H1 (cell line): ENCODE data around the gene FRMD3. TPM values are rescaled to one million over a fixed set of nuclear protein-coding genes. Genes with fewer than 3 reads are reported as not detected.

ENCODE experiments used
- CTCF ChIA-PET: fragments of 300-600 bp; sonication (Branson Sonifier 250); formaldehyde crosslinking; loops from one replicate; lab custom pipeline; 2021; ENCODE audit not compliant: partially characterized antibody; lab: Charles Lee
- POLR2A ChIA-PET: fragments of 300-600 bp; sonication (Branson Sonifier 250); formaldehyde crosslinking; loops from one replicate; lab custom pipeline; 2021; ENCODE audit warnings: inconsistent platforms; ENCODE audit not compliant: partially characterized antibody; lab: Charles Lee
- DNase-seq, 2 experiments: peaks; one replicate each; pipeline versions ENCODE4 v3.0.0 to v3.0.0-alpha.2; 2010 to 2022; ENCODE audit warnings: low spot score in 2 of 2, low read depth in 1 of 2, mixed read lengths in 1 of 2
- FAIRE-seq: peaks from 2 replicates; lab custom pipeline; 2011; peaks lifted over from hg19 to GRCh38; lab: Jason Lieb, UNC
- H2AFZ ChIP-seq: 2 replicates; pipeline ENCODE4 v1.8.1; 2012; ENCODE audit warnings: low read length, inconsistent platforms
- H2AK5ac ChIP-seq: 2 replicates; pipeline ENCODE4 v1.6.1; 2013; ENCODE audit warnings: low read depth, low read length
- H2BK120ac ChIP-seq: replicated peaks from 2 replicates; pipeline ENCODE3; 2013; ENCODE audit warnings: low read depth, low read length, inconsistent platforms
- H2BK12ac ChIP-seq: 2 replicates; pipeline ENCODE4 v1.6.1; 2013; ENCODE audit warnings: low read depth, low read length
- H2BK15ac ChIP-seq: 2 replicates; pipeline ENCODE4 v1.6.1; 2013; ENCODE audit warnings: low read length
- H2BK20ac ChIP-seq: 2 replicates; pipeline ENCODE4 v1.6.1; 2013; ENCODE audit warnings: low read length
- H2BK5ac ChIP-seq: 2 replicates; pipeline ENCODE4 v1.6.1; 2013; ENCODE audit warnings: low read depth, low read length
- H3K14ac ChIP-seq: 2 replicates; pipeline ENCODE4 v1.6.1; 2013; ENCODE audit warnings: inconsistent platforms; ENCODE audit not compliant: insufficient read length
- H3K18ac ChIP-seq: 2 replicates; pipeline ENCODE4 v1.6.1; 2013; ENCODE audit warnings: low read length; ENCODE audit errors: extremely low read depth
- H3K23ac ChIP-seq: 2 replicates; pipeline ENCODE4 v1.6.1; 2013; ENCODE audit warnings: inconsistent platforms; ENCODE audit not compliant: insufficient read length
- H3K23me2 ChIP-seq: 2 replicates; pipeline ENCODE4 v1.6.1; 2013; ENCODE audit warnings: low read depth, low read length
- H3K27ac ChIP-seq: 2 replicates; pipeline ENCODE4 v1.6.1; 2011; ENCODE audit warnings: low read depth, low read length, inconsistent platforms
- H3K27me3 ChIP-seq, 4 experiments: replicated peaks in 1 of 4; 1 replicate in 1 of 4; 2 replicates in 3 of 4; pipeline versions ENCODE4 v1.6.1 to v1.8.1; 2011 to 2013; ENCODE audit warnings: low read length in 3 of 4, mild to moderate bottlenecking in 3 of 4, inconsistent platforms in 2 of 4, mixed read lengths in 2 of 4, moderate library complexity in 1 of 4; ENCODE audit not compliant: control insufficient read depth in 3 of 4, insufficient read depth in 3 of 4; ENCODE audit errors: extremely low read depth in 1 of 4
- H3K36me3 ChIP-seq, 4 experiments: 2 replicates each; pipeline versions ENCODE4 v1.6.1 to v1.8.1; 2011 to 2013; ENCODE audit warnings: mild to moderate bottlenecking in 4 of 4, low read length in 3 of 4, moderate library complexity in 2 of 4, control low read depth in 1 of 4, inconsistent platforms in 1 of 4; ENCODE audit not compliant: insufficient read depth in 4 of 4, control insufficient read depth in 2 of 4
- H3K4ac ChIP-seq: replicated peaks from 2 replicates; pipeline ENCODE3; 2013; ENCODE audit warnings: low read length, low read depth, mixed read lengths, inconsistent platforms; ENCODE audit not compliant: insufficient read length
- H3K4me1 ChIP-seq, 4 experiments: replicated peaks in 1 of 4; 1 replicate in 1 of 4; 2 replicates in 3 of 4; pipeline versions ENCODE4 v1.6.1 to v1.8.1; 2011 to 2013; ENCODE audit warnings: low read length in 3 of 4, inconsistent platforms in 2 of 4, mixed read lengths in 1 of 4; ENCODE audit not compliant: insufficient read depth in 4 of 4, control insufficient read depth in 3 of 4
- H3K4me2 ChIP-seq, 2 experiments: 2 replicates each; pipeline versions ENCODE4 v1.6.1 to v1.8.1; 2011 to 2013; ENCODE audit warnings: low read depth in 2 of 2, low read length in 2 of 2, control low read depth in 1 of 2, inconsistent platforms in 1 of 2, mild to moderate bottlenecking in 1 of 2; ENCODE audit not compliant: insufficient read depth in 1 of 2
- H3K4me3 ChIP-seq, 4 experiments: fragments of 200-600, 300-600 bp in 1 of 4; sonication (generic), shearing (Covaris generic), sonication (Bioruptor Twin) in 1 of 4; 2 replicates each; pipeline versions ENCODE4 v1.5.1 to v1.8.1; 2011 to 2016; ENCODE audit warnings: low read length in 4 of 4, low read depth in 3 of 4, control low read depth in 2 of 4, inconsistent platforms in 2 of 4, mild to moderate bottlenecking in 2 of 4, mixed read lengths in 1 of 4, moderate library complexity in 1 of 4; ENCODE audit not compliant: insufficient read depth in 2 of 4; ENCODE audit errors: extremely low read depth in 1 of 4
- H3K56ac ChIP-seq: replicated peaks from 2 replicates; pipeline ENCODE3; 2013; ENCODE audit warnings: low read depth, mild to moderate bottlenecking, mixed read lengths, low read length, inconsistent platforms; ENCODE audit not compliant: insufficient read length
- H3K79me1 ChIP-seq: 2 replicates; pipeline ENCODE4 v1.6.1; 2013; ENCODE audit warnings: low read depth, low read length, control low read depth
- H3K79me2 ChIP-seq, 2 experiments: 2 replicates each; pipeline versions ENCODE4 v1.6.1 to v1.8.1; 2012 to 2013; ENCODE audit warnings: low read length in 2 of 2, mild to moderate bottlenecking in 2 of 2, inconsistent platforms in 1 of 2; ENCODE audit not compliant: insufficient read depth in 2 of 2, control insufficient read depth in 1 of 2
- H3K9ac ChIP-seq, 4 experiments: replicated peaks in 1 of 4; 1 replicate in 1 of 4; 2 replicates in 3 of 4; pipeline versions ENCODE4 v1.6.1 to v1.8.1; 2011 to 2013; ENCODE audit warnings: low read depth in 3 of 4, low read length in 3 of 4, control low read depth in 2 of 4, mild to moderate bottlenecking in 2 of 4, moderate library complexity in 2 of 4, inconsistent platforms in 1 of 4; ENCODE audit errors: extremely low read depth in 1 of 4
- H3K9me3 ChIP-seq, 2 experiments: 2 replicates each; pipeline versions ENCODE4 v1.6.1 to v1.8.1; 2012 to 2013; ENCODE audit warnings: mild to moderate bottlenecking in 2 of 2, moderate library complexity in 2 of 2, control low read depth in 1 of 2, inconsistent platforms in 1 of 2, low read depth in 1 of 2, low read length in 1 of 2, mixed read lengths in 1 of 2; ENCODE audit not compliant: insufficient read depth in 2 of 2
- H4K20me1 ChIP-seq, 2 experiments: replicated peaks in 1 of 2; 2 replicates each; pipeline versions ENCODE3 to v1.8.1; 2011 to 2013; ENCODE audit warnings: inconsistent platforms in 2 of 2, low read length in 2 of 2, mild to moderate bottlenecking in 1 of 2; ENCODE audit not compliant: insufficient read depth in 2 of 2, control insufficient read depth in 1 of 2
- H4K5ac ChIP-seq: 2 replicates; pipeline ENCODE4 v1.6.1; 2013; ENCODE audit warnings: low read length, low read depth, mixed read lengths, inconsistent platforms; ENCODE audit not compliant: insufficient read length
- H4K8ac ChIP-seq: 2 replicates; pipeline ENCODE4 v1.8.0; 2013; ENCODE audit warnings: mild to moderate bottlenecking, moderate library complexity, low read length, inconsistent platforms; ENCODE audit not compliant: insufficient read depth; ENCODE audit errors: extremely low read depth
- H4K91ac ChIP-seq: replicated peaks from 2 replicates; pipeline ENCODE3; 2013; ENCODE audit warnings: low read length, mixed read lengths, inconsistent platforms; ENCODE audit not compliant: insufficient read length
- CTBP2 ChIP-seq: IDR thresholded peaks from 2 replicates; pipeline ENCODE4 v1.7.0; 2011; ENCODE audit warnings: borderline replicate concordance, mild to moderate bottlenecking, moderate library complexity, mixed read lengths, low read length; ENCODE audit not compliant: insufficient read depth, insufficient read length
- GABPA ChIP-seq: IDR thresholded peaks from 2 replicates; pipeline ENCODE4 v1.6.1; 2011; ENCODE audit warnings: mild to moderate bottlenecking, low read length, moderate library complexity, borderline replicate concordance; ENCODE audit not compliant: insufficient read depth
- GTF2F1 ChIP-seq: IDR thresholded peaks from 2 replicates; pipeline ENCODE4 v1.6.1; 2012; ENCODE audit warnings: low read depth, low read length, improper control_type of control experiment, borderline replicate concordance
- POLR2AphosphoS5 ChIP-seq: IDR thresholded peaks from 2 replicates; pipeline ENCODE4 v1.6.1; 2011; ENCODE audit warnings: low read depth, low read length
- SAP30 ChIP-seq: fragments of 300-600 bp; sonication (generic); IDR thresholded peaks from 2 replicates; pipeline ENCODE4 v1.7.1; 2012; ENCODE audit warnings: low read length, moderate library complexity, mild to moderate bottlenecking, inconsistent platforms; ENCODE audit not compliant: insufficient read depth, insufficient replicate concordance
- SIRT6 ChIP-seq: IDR thresholded peaks from one replicate; pipeline ENCODE4 v1.7.1; 2012; ENCODE audit warnings: low read length, inconsistent platforms
- SP4 ChIP-seq: IDR thresholded peaks from 2 replicates; pipeline ENCODE4 v1.6.1; 2012; ENCODE audit warnings: low read length, inconsistent platforms
- SRF ChIP-seq: IDR thresholded peaks from 2 replicates; pipeline ENCODE4 v1.6.1; 2011; ENCODE audit warnings: mild to moderate bottlenecking, low read depth, low read length, moderate library complexity
- TAF1 ChIP-seq: IDR thresholded peaks from 2 replicates; pipeline ENCODE4 v1.6.1; 2011; ENCODE audit warnings: mild to moderate bottlenecking, low read depth, low read length
- TCF12 ChIP-seq: IDR thresholded peaks from 2 replicates; pipeline ENCODE4 v1.6.1; 2011; ENCODE audit warnings: low read depth, mild to moderate bottlenecking, low read length
- WGBS, 2 experiments: shearing (Covaris generic) in 1 of 2; methylation state at CpG; one replicate each; pipeline versions ENCODE4 v1.1.6 to v1.1.7; 2013 to 2015; ENCODE audit warnings: low lambda C conversion rate in 2 of 2, mixed read lengths in 2 of 2, inconsistent platforms in 1 of 2, low coverage in 1 of 2, missing lambda C conversion rate in 1 of 2; ENCODE audit not compliant: insufficient replicate concordance in 2 of 2, insufficient coverage in 1 of 2, insufficient read length in 1 of 2; ENCODE audit errors: extremely low coverage in 1 of 2, missing lambda C conversion rate in 1 of 2; 5-methylcytosine and 5-hydroxymethylcytosine counted together
- polyA plus RNA-seq, 7 experiments: library from polyadenylated mRNA; depleted of rRNA in 3 of 7; stranded (reverse) in 5 of 7; unstranded in 2 of 7; fragments of >200 nt in 5 of 7; fragments of 200-250 nt in 2 of 7; gene quantifications; 1 replicate in 5 of 7; 2 replicates in 1 of 7; 4 replicates in 1 of 7; pipeline versions ENCODE4 v1.2.1 to v1.2.3, GENCODE V29; 2011 to 2013; ENCODE audit warnings: missing spikeins in 2 of 7, mixed read lengths in 2 of 7
- total RNA-seq: library from RNA; stranded (reverse); fragmentation: NEBNext Ultra II Directional; extraction: Animal tissue kit (Norgen Biotek cat#: 25700); gene quantifications from 2 replicates; pipeline ENCODE4 v1.2.1, GENCODE V29; 2021
- TF ChIP-seq, protein P1 (sequence below), 3 experiments: IDR thresholded peaks; 1 replicate in 2 of 3; 2 replicates in 1 of 3; pipeline versions ENCODE4 v1.5.1 to v1.6.1; 2011; ENCODE audit warnings: low read length in 3 of 3, mild to moderate bottlenecking in 3 of 3, inconsistent platforms in 2 of 3, low read depth in 1 of 3, moderate library complexity in 1 of 3; ENCODE audit not compliant: insufficient read depth in 1 of 3; ENCODE audit errors: control extremely low read depth in 1 of 3
- TF ChIP-seq, protein P2 (sequence below): IDR thresholded peaks from 2 replicates; pipeline ENCODE4 v1.6.1; 2012; ENCODE audit warnings: inconsistent platforms

FRMD3 gene
- total and polyA plus RNA-seq, 2 of the 8 experiments (the other 6 are each of a cell fraction or from before 2014, with no cell fraction given): 0.15 to 1.4 TPM

DNA sequence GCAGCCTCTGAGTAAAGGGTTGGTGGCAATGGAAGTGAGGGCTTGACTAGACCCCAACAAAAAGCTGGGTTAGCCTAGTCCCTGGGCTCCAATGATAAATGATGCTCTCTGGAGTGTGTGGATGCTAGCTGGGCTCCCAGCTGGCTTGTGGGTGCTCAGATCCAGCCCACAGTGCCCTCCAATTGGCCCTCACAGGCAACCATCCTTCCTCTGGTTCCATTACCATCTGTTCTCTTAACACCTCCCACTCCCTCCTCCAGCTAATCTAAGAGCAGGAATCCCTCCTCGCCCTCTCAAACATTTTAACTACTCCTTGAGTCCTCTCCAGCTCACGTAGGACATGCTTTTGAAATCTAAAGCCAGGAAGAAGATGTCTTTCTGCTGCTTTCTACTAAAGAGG, 25.2 kb upstream of the FRMD3 start:
- H4K8ac ChIP-seq: no peak overlapping the region
- H3K27ac ChIP-seq: no peak overlapping the region
- H2AFZ ChIP-seq: no peak overlapping the region
- H2AK5ac ChIP-seq: no peak overlapping the region
- no peak overlapping the region for H2BK15ac ChIP-seq
- no peak overlapping the region for H3K18ac ChIP-seq
- H2BK20ac ChIP-seq: no peak overlapping the region
- H2BK120ac ChIP-seq: no peak overlapping the region
- H2BK5ac ChIP-seq: no peak overlapping the region
- H3K4me2 ChIP-seq: no peak overlapping the region
- no peaks in the 10 kb centered on the region for H4K20me1 ChIP-seq
- ChIA-PET POLR2A (no interaction called here), CTCF (interaction anchor here (1.2 to 2.4 kb wide), 3 partner anchors 25 to 229 kb away, joined by 3 to 11 read pairs (median 10); no protein-coding TSS in a partner anchor)
- H3K9ac ChIP-seq: no peak overlapping the region
- H3K36me3 ChIP-seq: no peaks in the 10 kb centered on the region; a peak in 1 of 8 replicates
- no peak overlapping the region for H4K91ac ChIP-seq
- H3K4ac ChIP-seq: no peak overlapping the region
- no peak for DNase-seq
- H3K14ac ChIP-seq: no peak overlapping the region
- H3K4me3 ChIP-seq: no peak overlapping the region
- no peak overlapping the region for H3K23ac ChIP-seq
- no peak for FAIRE-seq
- no peaks in the 10 kb centered on the region for H3K4me1 ChIP-seq
- H3K56ac ChIP-seq: no peak overlapping the region
- no peaks in the 10 kb centered on the region for H3K79me2 ChIP-seq
- no peaks in the 10 kb centered on the region for H3K79me1 ChIP-seq
- WGBS, 2 experiments: 86% methylated on average over 2 of the region's 2 CpGs; no CpG with 5 or more reads in 1 of the 2 experiments
- no peaks in the 10 kb centered on the region for H3K23me2 ChIP-seq
- H4K5ac ChIP-seq: no peak overlapping the region
- no peaks in the 10 kb centered on the region for H3K27me3 ChIP-seq
- H2BK12ac ChIP-seq: no peak overlapping the region
- peaks cover 2 to 7% of the 10 kb centered on the region in 2 experiments; a peak in 1 of 4 replicates for H3K9me3 ChIP-seq
- TF ChIP-seq TCF12: no peak
- no peak for TF ChIP-seq SRF
- no peak for TF ChIP-seq SP4
- no peak for TF ChIP-seq CTBP2
- no peak for TF ChIP-seq SIRT6
- TF ChIP-seq, protein P1, sequence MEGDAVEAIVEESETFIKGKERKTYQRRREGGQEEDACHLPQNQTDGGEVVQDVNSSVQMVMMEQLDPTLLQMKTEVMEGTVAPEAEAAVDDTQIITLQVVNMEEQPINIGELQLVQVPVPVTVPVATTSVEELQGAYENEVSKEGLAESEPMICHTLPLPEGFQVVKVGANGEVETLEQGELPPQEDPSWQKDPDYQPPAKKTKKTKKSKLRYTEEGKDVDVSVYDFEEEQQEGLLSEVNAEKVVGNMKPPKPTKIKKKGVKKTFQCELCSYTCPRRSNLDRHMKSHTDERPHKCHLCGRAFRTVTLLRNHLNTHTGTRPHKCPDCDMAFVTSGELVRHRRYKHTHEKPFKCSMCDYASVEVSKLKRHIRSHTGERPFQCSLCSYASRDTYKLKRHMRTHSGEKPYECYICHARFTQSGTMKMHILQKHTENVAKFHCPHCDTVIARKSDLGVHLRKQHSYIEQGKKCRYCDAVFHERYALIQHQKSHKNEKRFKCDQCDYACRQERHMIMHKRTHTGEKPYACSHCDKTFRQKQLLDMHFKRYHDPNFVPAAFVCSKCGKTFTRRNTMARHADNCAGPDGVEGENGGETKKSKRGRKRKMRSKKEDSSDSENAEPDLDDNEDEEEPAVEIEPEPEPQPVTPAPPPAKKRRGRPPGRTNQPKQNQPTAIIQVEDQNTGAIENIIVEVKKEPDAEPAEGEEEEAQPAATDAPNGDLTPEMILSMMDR (IDR thresholded peaks at IDR 0.05; ENCODE audit: control extremely low read depth in 1 of 3, insufficient read depth in 1 of 3, low read depth in 1 of 3, low read length in 3 of 3): no peak
- TF ChIP-seq TAF1: no peak
- no peak for TF ChIP-seq GTF2F1
- no peak for TF ChIP-seq SAP30
- no peak for TF ChIP-seq GABPA
- TF ChIP-seq, protein P2, sequence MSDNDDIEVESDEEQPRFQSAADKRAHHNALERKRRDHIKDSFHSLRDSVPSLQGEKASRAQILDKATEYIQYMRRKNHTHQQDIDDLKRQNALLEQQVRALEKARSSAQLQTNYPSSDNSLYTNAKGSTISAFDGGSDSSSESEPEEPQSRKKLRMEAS: no peak
- no peak for TF ChIP-seq POLR2AphosphoS5
